ENCODE data around the gene DBH.
"Not testable (repeated sequence)": the region's sequence is repeated elsewhere in the genome, so short reads cannot be mapped to it uniquely, and the experiment has no call there.

GRCh38 chr9:133675796-133676195 is 39.6 kb downstream of the DBH start:
- TF ChIP-seq ZFP36 (IDR thresholded peaks at IDR 0.05; ENCODE audit: borderline replicate concordance, low read depth, low read length, partially characterized antibody); DPF2 (CRISPR knock-in tag; IDR thresholded peaks at IDR 0.05; ENCODE audit: borderline replicate concordance, low read depth); ELF4 (CRISPR knock-in tag; IDR thresholded peaks at IDR 0.05; ENCODE audit: borderline replicate concordance); POLR2A (IDR thresholded peaks at IDR 0.05; ENCODE audit: insufficient read depth in 1 of 2, low read depth in 2 of 2, low read length in 2 of 2); HMG20A (CRISPR knock-in tag; IDR thresholded peaks at IDR 0.05; ENCODE audit: borderline replicate concordance); MATR3 (CRISPR knock-in tag; IDR thresholded peaks at IDR 0.05); ZNF329 (CRISPR knock-in tag; IDR thresholded peaks at IDR 0.05; ENCODE audit: low read depth); SMARCC2 (IDR thresholded peaks at IDR 0.05): not testable (repeated sequence)
- TF ChIP-seq, protein P1, sequence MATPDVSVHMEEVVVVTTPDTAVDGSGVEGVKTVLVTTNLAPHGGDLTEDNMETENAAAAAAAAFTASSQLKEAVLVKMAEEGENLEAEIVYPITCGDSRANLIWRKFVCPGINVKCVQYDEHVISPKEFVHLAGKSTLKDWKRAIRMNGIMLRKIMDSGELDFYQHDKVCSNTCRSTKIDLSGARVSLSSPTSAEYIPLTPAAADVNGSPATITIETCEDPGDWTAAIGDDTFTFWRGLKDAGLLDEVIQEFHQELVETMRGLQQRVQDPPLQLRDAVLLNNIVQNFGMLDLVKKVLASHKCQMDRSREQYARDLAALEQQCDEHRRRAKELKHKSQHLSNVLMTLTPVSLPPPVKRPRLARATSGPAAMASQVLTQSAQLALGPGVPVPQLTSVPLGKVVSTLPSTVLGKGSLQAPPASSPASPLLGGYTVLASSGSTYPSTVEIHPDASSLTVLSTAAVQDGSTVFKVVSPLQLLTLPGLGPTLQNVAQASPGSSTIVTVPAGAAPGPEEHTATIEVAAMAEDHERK (CRISPR knock-in tag; IDR thresholded peaks at IDR 0.05; ENCODE audit: low read depth) = not testable (repeated sequence)
- TF ChIP-seq, protein P2, sequence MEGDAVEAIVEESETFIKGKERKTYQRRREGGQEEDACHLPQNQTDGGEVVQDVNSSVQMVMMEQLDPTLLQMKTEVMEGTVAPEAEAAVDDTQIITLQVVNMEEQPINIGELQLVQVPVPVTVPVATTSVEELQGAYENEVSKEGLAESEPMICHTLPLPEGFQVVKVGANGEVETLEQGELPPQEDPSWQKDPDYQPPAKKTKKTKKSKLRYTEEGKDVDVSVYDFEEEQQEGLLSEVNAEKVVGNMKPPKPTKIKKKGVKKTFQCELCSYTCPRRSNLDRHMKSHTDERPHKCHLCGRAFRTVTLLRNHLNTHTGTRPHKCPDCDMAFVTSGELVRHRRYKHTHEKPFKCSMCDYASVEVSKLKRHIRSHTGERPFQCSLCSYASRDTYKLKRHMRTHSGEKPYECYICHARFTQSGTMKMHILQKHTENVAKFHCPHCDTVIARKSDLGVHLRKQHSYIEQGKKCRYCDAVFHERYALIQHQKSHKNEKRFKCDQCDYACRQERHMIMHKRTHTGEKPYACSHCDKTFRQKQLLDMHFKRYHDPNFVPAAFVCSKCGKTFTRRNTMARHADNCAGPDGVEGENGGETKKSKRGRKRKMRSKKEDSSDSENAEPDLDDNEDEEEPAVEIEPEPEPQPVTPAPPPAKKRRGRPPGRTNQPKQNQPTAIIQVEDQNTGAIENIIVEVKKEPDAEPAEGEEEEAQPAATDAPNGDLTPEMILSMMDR (CRISPR knock-in tag; IDR thresholded peaks at IDR 0.05) = not testable (repeated sequence)
- TF ChIP-seq, protein P3, sequence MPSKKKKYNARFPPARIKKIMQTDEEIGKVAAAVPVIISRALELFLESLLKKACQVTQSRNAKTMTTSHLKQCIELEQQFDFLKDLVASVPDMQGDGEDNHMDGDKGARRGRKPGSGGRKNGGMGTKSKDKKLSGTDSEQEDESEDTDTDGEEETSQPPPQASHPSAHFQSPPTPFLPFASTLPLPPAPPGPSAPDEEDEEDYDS (CRISPR knock-in tag; IDR thresholded peaks at IDR 0.05) = not testable (repeated sequence)

Data from HepG2 (cell line).